Ramos (cell line): ENCODE results near the gene HIPK2.

Experiments used
- in situ Hi-C: fragments of 300-500 bp; cut with MboI; formaldehyde crosslinking; loops from one replicate; pipeline ENCODE4 v1.14.3; 2022; ENCODE audit warnings: low sequenced_read_pairs; ENCODE audit not compliant: unreplicated experiment

The HIPK2 gene

GRCh38 chr7:139738101-139738489 is 39.7 kb downstream of the HIPK2 start:
- in situ Hi-C loops = loop anchor here (10.0 kb wide), 1 partner anchor 57 kb away; no protein-coding TSS in a partner anchor

GRCh38 chr7:139737221-139738100 is 40.3 kb downstream of the HIPK2 start:
- in situ Hi-C loops = loop anchor here (10.0 kb wide), 1 partner anchor 57 kb away; no protein-coding TSS in a partner anchor

- in situ Hi-C loops = loop anchor here (10.0 kb wide), 1 partner anchor 59 kb away; no protein-coding TSS in a partner anchor
Observed at GRCh38 chr7:139735912-139736595, 41.7 kb downstream of the HIPK2 start.

GRCh38 chr7:139735466-139735865 is 42.3 kb downstream of the HIPK2 start:
- in situ Hi-C loops = loop anchor here (10.0 kb wide), 1 partner anchor 59 kb away; no protein-coding TSS in a partner anchor

GRCh38 chr7:139734395-139734794 is 43.4 kb downstream of the HIPK2 start:
- in situ Hi-C loops = loop anchor here (10.0 kb wide), 1 partner anchor 60 kb away; no protein-coding TSS in a partner anchor

- in situ Hi-C loops = loop anchor here (10.0 kb wide), 1 partner anchor 61 kb away; no protein-coding TSS in a partner anchor
Observed at GRCh38 chr7:139733751-139734150, 44.0 kb downstream of the HIPK2 start.

- in situ Hi-C loops = loop anchor here (10.0 kb wide), 1 partner anchor 62 kb away; no protein-coding TSS in a partner anchor
Observed at GRCh38 chr7:139732471-139733167, 45.2 kb downstream of the HIPK2 start.

- in situ Hi-C loops = loop anchor here (10.0 kb wide), 1 partner anchor 63 kb away; no protein-coding TSS in a partner anchor
Observed at GRCh38 chr7:139731802-139732470, 45.9 kb downstream of the HIPK2 start.

- in situ Hi-C loops = loop anchor here (10.0 kb wide), 1 partner anchor 64 kb away; no protein-coding TSS in a partner anchor
Observed at GRCh38 chr7:139730746-139731612, 46.8 kb downstream of the HIPK2 start.

- in situ Hi-C loops = no loop called here
Observed at GRCh38 chr7:139728203-139728602, 49.6 kb downstream of the HIPK2 start.

- in situ Hi-C loops = no loop called here
Observed at GRCh38 chr7:139727151-139727705, 50.6 kb downstream of the HIPK2 start.

- in situ Hi-C loops = no loop called here
Observed at GRCh38 chr7:139726485-139726869, 51.3 kb downstream of the HIPK2 start.

GRCh38 chr7:139725858-139726484 is 51.8 kb downstream of the HIPK2 start:
- in situ Hi-C loops = no loop called here

GRCh38 chr7:139725077-139725476 is 52.7 kb downstream of the HIPK2 start:
- in situ Hi-C loops = no loop called here

- in situ Hi-C loops = no loop called here
Observed at GRCh38 chr7:139722604-139723003, 55.2 kb downstream of the HIPK2 start.

- in situ Hi-C loops = no loop called here
Observed at GRCh38 chr7:139721821-139722220, 56.0 kb downstream of the HIPK2 start.

- in situ Hi-C loops = no loop called here
Observed at GRCh38 chr7:139721417-139721816, 56.4 kb downstream of the HIPK2 start.

- in situ Hi-C loops = no loop called here
Observed at GRCh38 chr7:139720705-139721231, 57.0 kb downstream of the HIPK2 start.
